Bronchial epithelial cell (primary cell): ENCODE data around the gene RASSF5. TPM values are rescaled to one million over a fixed set of nuclear protein-coding genes. Genes with fewer than 3 reads are reported as not detected.

Experiments used
- DNase-seq: peaks from one replicate; pipeline ENCODE4 v3.0.0-alpha.2; 2010; ENCODE audit warnings: low read depth
- FAIRE-seq: peaks from 2 replicates; lab custom pipeline; 2011; peaks lifted over from hg19 to GRCh38; lab: Jason Lieb, UNC
- H3K27me3 ChIP-seq: 2 replicates; pipeline ENCODE4 v1.5.1; 2011; ENCODE audit warnings: low read length; ENCODE audit not compliant: control insufficient read depth, insufficient read depth
- H3K36me3 ChIP-seq: 2 replicates; pipeline ENCODE4 v1.5.1; 2011; ENCODE audit warnings: low read length; ENCODE audit not compliant: control insufficient read depth, insufficient read depth
- H3K4me3 ChIP-seq: 2 replicates; pipeline ENCODE4 v1.5.1; 2011; ENCODE audit warnings: mild to moderate bottlenecking, low read depth, low read length, control low read depth
- total RNA-seq: library from RNA; depleted of rRNA; stranded (reverse); fragments of >200 nt; gene quantifications from 2 replicates; pipeline ENCODE4 v1.2.1, GENCODE V29; 2014
- TF ChIP-seq, protein P1 (sequence below): IDR thresholded peaks from 2 replicates; pipeline ENCODE4 v1.5.1; 2011; ENCODE audit warnings: mild to moderate bottlenecking, moderate library complexity, low read length, control low read depth, inconsistent platforms; ENCODE audit not compliant: insufficient read depth, severe bottlenecking

RASSF5 gene
- total RNA-seq, 1 donor from 2014 or later = 3.4 TPM

DNA sequence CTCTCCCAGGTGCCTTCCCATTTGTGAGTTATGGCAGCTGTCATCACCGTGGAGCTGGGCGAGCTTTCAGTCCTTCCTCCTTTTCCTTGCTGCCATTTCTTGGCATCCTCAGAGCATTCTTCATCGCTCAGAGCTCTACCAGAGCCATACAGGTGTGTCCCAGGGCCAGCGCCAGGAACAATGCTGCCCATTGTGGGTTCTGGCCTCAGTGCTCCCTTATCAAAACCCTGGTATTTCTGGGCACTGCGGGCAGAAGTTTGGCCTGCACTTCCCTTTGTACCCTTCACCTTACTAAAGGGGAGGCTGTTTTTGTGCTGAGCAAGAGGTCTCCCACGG is 28.5 kb downstream of the RASSF5 start:
- no peak overlapping the region for H3K4me3 ChIP-seq
- no peaks in the 10 kb centered on the region for H3K27me3 ChIP-seq
- TF ChIP-seq, protein P1, sequence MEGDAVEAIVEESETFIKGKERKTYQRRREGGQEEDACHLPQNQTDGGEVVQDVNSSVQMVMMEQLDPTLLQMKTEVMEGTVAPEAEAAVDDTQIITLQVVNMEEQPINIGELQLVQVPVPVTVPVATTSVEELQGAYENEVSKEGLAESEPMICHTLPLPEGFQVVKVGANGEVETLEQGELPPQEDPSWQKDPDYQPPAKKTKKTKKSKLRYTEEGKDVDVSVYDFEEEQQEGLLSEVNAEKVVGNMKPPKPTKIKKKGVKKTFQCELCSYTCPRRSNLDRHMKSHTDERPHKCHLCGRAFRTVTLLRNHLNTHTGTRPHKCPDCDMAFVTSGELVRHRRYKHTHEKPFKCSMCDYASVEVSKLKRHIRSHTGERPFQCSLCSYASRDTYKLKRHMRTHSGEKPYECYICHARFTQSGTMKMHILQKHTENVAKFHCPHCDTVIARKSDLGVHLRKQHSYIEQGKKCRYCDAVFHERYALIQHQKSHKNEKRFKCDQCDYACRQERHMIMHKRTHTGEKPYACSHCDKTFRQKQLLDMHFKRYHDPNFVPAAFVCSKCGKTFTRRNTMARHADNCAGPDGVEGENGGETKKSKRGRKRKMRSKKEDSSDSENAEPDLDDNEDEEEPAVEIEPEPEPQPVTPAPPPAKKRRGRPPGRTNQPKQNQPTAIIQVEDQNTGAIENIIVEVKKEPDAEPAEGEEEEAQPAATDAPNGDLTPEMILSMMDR = no peak
- peaks cover 2% of the 10 kb centered on the region for H3K36me3 ChIP-seq
- no peak for FAIRE-seq
- no peak for DNase-seq

DNA sequence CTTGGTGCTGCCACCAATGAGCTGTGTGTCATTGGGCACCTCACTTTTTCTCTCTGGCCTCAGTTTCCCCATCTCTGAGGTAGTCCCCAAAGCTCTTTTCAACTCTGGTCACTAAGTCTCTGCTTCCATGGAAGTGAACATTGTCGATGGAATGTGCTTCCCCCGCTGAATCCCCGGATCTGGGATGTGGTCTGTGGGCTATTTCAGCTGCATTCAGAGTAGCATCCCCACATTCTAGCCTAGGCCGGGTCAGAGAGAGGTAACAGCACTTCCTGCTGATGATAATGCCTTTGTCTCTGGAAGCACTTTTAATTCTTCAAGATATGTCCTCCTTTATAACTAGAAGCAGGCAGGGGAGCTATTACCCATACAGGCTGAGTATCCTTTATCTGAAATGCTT is 29.8 kb downstream of the RASSF5 start:
- no peaks in the 10 kb centered on the region for H3K27me3 ChIP-seq
- no peak for FAIRE-seq
- TF ChIP-seq, protein P1 = no peak
- no peak overlapping the region for H3K4me3 ChIP-seq
- DNase-seq = no peak
- peaks cover 2% of the 10 kb centered on the region for H3K36me3 ChIP-seq

DNA sequence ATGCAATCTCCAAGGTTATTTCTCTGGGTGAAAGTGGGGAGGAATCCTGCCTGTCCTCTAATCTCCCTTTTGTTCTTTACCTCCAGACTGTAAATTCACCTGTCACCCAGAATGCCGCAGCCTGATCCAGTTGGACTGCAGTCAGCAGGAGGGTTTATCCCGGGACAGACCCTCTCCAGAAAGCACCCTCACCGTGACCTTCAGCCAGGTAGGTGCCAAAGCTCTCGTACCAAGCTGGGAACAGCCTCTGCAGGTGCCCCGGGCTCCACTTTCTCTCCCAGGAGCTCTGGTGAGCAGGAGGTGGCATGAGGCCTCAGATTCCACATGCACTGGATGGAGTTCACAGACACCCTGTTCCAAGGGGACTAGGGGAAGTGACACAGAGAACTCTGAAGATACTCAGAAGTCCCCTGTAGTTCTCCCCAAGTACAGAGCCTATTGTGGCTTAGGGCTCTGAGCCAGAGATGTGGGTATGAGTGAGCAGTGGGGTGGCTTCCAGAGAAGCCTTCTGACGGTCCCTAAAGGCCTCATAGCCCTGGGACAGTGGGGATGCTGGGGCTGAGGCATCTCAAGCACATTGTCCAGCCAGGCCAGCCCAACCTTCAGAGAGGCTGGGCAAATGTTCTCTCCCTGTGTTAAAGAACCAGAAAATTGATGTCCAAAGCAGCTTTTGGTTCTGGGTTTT is 30.9 kb downstream of the RASSF5 start:
- FAIRE-seq (no peak), DNase-seq (no peak)
- Histone ChIP-seq H3K4me3 (no peak overlapping the region), H3K36me3 (peaks cover 2% of the 10 kb centered on the region), H3K27me3 (no peaks in the 10 kb centered on the region)
- TF ChIP-seq, protein P1 = no peak

DNA sequence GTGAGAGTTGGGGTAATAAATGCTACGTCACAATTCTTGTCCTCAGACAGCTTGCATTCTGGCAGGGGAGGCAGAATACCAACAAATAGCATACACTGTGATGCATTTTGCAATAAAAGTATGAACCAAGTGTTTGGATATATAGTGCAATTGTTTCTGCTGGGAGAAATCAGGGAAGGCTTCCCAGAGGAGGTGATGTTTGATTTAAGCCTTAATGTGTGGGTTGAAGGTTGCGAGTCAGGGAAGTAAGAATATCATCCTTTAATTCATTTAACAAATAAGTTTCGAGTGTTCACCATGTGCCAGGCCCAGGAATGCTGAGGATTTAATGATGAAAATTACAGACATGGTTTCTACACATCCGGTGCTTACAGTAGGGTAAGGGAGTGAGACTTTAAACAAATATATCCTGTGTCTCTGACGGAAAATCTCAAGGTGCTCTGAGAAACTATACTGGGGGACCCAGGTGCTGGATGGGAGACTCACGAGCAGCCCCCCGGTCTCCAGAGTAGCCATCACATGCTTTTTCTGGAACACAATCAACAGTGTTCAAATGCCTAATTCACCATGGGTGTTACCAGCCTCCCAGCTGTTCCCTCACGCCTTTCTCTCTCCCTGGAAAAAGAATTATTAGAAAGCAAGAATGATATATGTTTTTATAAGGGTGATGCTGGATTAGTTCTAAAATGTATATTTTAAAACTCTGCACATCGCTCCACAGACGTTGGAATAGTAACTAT is 31.7 kb downstream of the RASSF5 start:
- Histone ChIP-seq H3K36me3 (peaks cover 2% of the 10 kb centered on the region), H3K4me3 (no peak overlapping the region), H3K27me3 (no peaks in the 10 kb centered on the region)
- DNase-seq (no peak), FAIRE-seq (no peak)
- TF ChIP-seq, protein P1 = no peak

DNA sequence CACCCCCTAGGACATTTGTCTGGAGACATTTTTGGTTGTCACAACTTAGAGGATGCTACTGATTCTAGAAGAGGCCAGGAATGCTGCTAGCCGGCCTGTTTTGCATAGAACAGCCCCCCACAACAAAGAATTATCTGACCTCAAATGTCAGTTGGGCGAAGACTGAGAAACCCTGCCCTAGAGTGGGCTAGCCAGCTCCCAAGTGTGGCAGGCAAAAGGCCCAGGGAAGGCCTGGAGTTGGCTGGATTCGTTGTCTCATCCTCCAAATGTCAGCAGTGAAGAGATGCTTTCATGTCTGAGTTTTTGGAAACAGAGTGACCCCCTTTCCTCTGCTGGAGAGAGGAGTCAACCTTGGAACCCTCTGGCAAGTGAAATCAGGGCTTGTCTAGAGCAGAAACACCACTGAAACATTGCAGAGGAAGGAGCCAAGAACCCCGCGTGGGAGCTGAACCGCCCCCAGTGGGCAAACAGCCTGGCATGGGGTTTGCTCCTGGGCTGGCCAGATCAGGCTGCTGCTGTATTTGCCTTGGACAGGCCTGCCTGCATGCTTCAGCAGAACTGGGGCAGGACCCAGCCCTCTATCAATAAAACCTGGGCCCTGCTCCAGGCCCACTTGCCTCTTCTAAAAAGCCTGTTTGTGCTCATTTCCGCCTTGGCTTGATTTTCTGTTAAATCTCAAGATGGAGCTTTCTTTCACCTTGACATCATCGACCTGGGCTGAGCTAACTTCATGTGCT is 32.9 kb downstream of the RASSF5 start:
- DNase-seq (no peak), FAIRE-seq (no peak)
- Histone ChIP-seq H3K36me3 (peaks cover 2% of the 10 kb centered on the region), H3K4me3 (no peak overlapping the region), H3K27me3 (no peaks in the 10 kb centered on the region)
- TF ChIP-seq, protein P1 = no peak
